Lower leg skin (tissue), 4 donors: ENCODE measurements around the gene LDLRAP1. TPM values are rescaled to one million over a fixed set of nuclear protein-coding genes. Genes with fewer than 3 reads are reported as not detected.

Source experiments
- DNase-seq, 2 donors: peaks; one replicate each; pipeline ENCODE4 v3.0.0-alpha.2; 2019; ENCODE audit warnings: low spot score in 2 of 2
- H3K4me3 ChIP-seq: fragments of 200-600 bp; sonication (generic); 2 replicates; pipeline ENCODE4 v1.5.1; 2017; ENCODE audit warnings: mild to moderate bottlenecking, low read depth; ENCODE audit not compliant: poor library complexity, severe bottlenecking
- POLR2A ChIP-seq, 2 donors: fragments of 450-650 bp; IDR thresholded peaks; one replicate each; pipeline ENCODE4 v1.6.1; 2016 to 2017; ENCODE audit warnings: antibody characterized with exemption in 2 of 2, mild to moderate bottlenecking in 1 of 2, moderate library complexity in 1 of 2
- WGBS, 2 donors: methylation state at CpG; one replicate each; pipeline ENCODE4 v1.1.5; 2018; 5-methylcytosine and 5-hydroxymethylcytosine counted together
- intact Hi-C: fragments of 100-400 bp; cut with DNase I; formaldehyde crosslinking; loops from one replicate; pipeline ENCODE4 v1.15.0; 2023; ENCODE audit warnings: low total_unique reads
- total RNA-seq, 4 donors: library from RNA; depleted of rRNA; stranded (reverse); fragments of >200 nt; gene quantifications; one replicate each; pipeline ENCODE4 v1.1.0, GENCODE V29; 2016
- TF ChIP-seq, protein P1 (sequence below), 3 donors: fragments of 450-650 bp; IDR thresholded peaks; one replicate each; pipeline ENCODE4 v1.5.1; 2016; ENCODE audit warnings: antibody characterized with exemption in 3 of 3, mild to moderate bottlenecking in 3 of 3, moderate library complexity in 2 of 3

LDLRAP1 gene
- total RNA-seq, 4 donors from 2014 or later = 26.9 to 36.7 (median 27.2) TPM

DNA sequence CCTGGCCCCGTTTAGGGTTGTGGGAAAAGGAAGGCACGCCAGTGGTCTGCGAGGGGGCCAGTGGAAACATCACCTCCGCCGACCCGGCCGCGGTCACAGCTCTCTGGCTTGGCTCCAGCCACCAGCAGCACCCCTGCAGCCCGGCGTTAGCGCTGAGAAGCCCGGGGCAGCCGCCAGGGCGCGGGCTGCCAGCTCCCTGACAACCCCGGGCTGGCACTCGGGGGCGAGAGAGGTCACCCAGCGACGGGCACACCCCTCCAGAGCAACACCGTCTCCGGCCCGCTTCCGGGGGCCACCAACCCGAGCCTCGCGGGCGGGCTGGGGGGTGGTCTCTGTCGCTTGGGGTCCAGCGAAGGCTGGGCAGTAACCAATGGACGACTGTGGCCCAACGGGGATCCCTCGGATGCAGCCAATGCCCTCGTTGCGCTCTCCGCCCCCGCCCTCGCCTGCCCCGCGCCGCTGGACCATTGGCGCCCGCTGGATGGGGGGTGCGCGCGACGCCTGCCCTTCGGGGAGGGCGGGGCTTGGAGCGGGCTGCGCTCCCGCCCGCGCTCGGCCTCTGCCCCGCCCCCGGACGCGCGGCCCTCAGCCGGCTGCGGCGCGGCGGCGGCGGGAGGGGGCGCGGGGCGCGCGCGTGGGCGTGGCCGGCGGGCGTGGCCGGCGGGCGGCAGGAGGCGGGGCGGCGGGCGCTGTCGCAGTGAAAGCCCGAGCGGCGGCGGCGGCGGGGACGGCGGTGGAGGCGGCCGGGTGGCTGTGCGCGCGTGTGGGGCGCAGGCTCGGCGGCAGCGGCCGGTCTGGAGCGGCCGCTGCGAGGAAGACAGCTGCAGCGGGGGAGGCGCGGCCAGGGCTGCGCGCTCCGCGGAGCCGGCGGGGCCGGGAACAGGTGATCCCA, 72.9 kb downstream of the LDLRAP1 start, which contains the start of gene MAN1C1:
TSS of gene MAN1C1 (plus strand) at position 697 of the 892 bp plus-strand sequence. CDS start 1,007 bp downstream, outside the sequence.
- peak; percentile 68 to 95 for DNase-seq
- H3K4me3 ChIP-seq = peak within 1 kb of the TSS; percentile 73
- no peak for TF ChIP-seq POLR2A (IDR thresholded peaks at IDR 0.05)
- TF ChIP-seq, protein P1, sequence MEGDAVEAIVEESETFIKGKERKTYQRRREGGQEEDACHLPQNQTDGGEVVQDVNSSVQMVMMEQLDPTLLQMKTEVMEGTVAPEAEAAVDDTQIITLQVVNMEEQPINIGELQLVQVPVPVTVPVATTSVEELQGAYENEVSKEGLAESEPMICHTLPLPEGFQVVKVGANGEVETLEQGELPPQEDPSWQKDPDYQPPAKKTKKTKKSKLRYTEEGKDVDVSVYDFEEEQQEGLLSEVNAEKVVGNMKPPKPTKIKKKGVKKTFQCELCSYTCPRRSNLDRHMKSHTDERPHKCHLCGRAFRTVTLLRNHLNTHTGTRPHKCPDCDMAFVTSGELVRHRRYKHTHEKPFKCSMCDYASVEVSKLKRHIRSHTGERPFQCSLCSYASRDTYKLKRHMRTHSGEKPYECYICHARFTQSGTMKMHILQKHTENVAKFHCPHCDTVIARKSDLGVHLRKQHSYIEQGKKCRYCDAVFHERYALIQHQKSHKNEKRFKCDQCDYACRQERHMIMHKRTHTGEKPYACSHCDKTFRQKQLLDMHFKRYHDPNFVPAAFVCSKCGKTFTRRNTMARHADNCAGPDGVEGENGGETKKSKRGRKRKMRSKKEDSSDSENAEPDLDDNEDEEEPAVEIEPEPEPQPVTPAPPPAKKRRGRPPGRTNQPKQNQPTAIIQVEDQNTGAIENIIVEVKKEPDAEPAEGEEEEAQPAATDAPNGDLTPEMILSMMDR (IDR thresholded peaks at IDR 0.05) = no peak
- intact Hi-C loops = loop anchor here (5.0 kb wide), 1 partner anchor 181 kb away; no protein-coding TSS in a partner anchor
- WGBS, 2 donors = 0 to 2% methylated on average over 13 to 53 of the region's 116 CpGs

DNA sequence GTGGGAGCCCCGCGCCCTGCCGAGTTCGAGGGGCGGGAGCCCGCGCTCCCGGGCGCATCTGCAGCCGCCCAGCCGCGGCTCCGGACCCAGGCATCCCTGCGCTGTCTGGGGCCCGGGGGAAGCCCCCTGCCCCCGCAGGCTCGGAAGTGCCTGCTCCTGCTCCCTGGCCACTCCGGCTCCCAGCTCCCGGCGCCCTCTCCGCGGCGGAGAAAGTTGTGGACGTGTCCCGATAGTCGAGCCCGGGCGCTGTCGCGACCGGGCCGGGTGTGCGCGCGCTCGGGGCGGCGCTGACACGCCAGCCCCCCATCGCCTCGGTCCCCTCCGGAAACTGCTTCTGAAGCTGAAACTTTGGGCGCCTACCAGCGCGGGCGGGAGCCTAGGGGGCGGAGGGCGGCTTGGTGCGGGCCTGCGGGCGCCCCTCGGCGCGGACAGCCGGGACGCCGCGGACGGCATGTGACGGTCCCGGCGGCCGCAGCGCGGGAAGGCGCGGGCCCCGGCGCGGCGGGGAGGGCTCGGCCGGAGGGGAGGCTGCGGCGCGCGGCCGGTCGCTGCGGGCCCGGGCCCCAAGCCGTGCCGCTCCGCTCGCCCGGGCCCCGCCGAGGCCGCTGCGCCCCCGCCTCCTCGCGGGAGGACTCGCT, 73.7 kb downstream of the LDLRAP1 start:
- DNase-seq = peak in 1 of 2 donors; percentile 86
- 0 to 3% methylated on average over 39 of the region's 94 CpGs for WGBS, 2 donors
- H3K4me3 ChIP-seq = peak overlapping the region; percentile 73
- no peak for TF ChIP-seq POLR2A (IDR thresholded peaks at IDR 0.05)
- TF ChIP-seq, protein P1 (IDR thresholded peaks at IDR 0.05) = no peak
- intact Hi-C loops = loop anchor here (5.0 kb wide), 1 partner anchor 180 kb away; no protein-coding TSS in a partner anchor

DNA sequence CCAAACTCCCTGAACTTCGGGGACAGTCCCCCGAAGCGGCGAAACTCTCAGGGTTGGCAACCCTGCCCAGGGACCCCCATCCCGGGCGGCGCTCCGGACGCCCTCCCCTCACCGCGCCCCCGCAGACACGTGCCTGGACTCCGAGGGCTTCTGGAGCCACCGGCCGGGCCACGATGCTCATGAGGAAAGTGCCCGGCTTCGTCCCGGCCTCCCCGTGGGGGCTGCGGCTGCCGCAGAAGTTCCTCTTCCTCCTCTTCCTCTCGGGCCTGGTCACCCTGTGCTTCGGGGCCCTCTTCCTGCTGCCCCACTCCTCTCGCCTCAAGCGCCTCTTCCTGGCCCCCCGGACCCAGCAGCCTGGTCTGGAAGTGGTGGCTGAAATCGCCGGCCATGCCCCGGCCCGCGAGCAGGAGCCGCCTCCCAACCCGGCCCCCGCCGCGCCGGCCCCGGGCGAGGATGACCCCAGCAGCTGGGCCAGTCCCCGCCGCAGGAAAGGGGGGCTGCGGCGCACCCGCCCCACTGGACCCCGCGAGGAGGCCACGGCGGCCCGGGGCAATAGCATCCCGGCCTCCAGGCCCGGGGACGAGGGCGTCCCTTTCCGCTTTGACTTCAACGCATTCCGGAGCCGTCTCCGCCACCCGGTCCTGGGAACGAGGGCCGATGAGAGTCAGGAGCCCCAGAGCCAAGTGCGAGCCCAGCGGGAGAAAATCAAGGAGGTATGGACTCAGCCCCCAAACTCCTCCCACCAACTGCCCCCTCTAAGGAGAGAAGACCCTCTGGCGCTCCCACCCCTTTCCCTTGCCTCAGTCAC, 74.4 kb downstream of the LDLRAP1 start:
- TF ChIP-seq, protein P1 (IDR thresholded peaks at IDR 0.05) = no peak
- TF ChIP-seq POLR2A (IDR thresholded peaks at IDR 0.05) = no peak
- intact Hi-C loops = loop anchor here (5.0 kb wide), 1 partner anchor 179 kb away; no protein-coding TSS in a partner anchor
- H3K4me3 ChIP-seq = peak overlapping the region; percentile 14
- 7 to 15% methylated on average over 25 to 46 of the region's 66 CpGs for WGBS, 2 donors
- peak in 1 of 2 donors; percentile 87 for DNase-seq

DNA sequence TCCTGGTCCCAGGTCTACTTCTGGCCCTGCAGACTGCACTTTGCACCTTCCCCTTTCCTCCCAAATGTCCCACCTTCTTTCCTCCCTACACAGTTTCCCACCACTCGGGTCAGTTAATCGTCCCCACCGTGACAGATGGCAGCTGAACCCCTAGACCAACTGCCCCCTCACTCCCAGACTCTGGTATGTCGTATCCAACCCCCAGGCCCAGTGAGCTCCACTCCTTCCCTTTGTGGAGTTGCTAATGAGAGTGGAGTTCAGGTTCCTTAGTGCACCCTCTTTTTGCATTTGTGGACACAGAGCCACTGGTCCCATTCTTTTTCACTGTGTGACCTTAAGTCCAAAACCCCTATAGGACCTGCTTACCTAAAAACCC, 75.0 kb downstream of the LDLRAP1 start:
- no peak overlapping the region for H3K4me3 ChIP-seq
- TF ChIP-seq, protein P1 (IDR thresholded peaks at IDR 0.05) = no peak
- TF ChIP-seq POLR2A (IDR thresholded peaks at IDR 0.05) = no peak
- intact Hi-C loops = loop anchor here (5.0 kb wide), 1 partner anchor 179 kb away; no protein-coding TSS in a partner anchor
- DNase-seq = peak in 1 of 2 donors; percentile 80
- WGBS, 2 donors = 42 to 61% methylated on average over 4 of the region's 4 CpGs

Other genes starting within 250 kb of the LDLRAP1 start
- 10 to 100 TPM; 63.5 to 89.7 (median 77.2) TPM for gene TMEM50A, start 205.3 kb upstream of the LDLRAP1 start, total RNA-seq
- gene RHCE, start 122.8 kb upstream of the LDLRAP1 start, total RNA-seq = 1 to 10 TPM in 1 of 4 donors, under 1 TPM in 2, not detected in 1; 0.16 to 1.4 (median 0.61) TPM
- gene MACO1, start 112.7 kb upstream of the LDLRAP1 start, total RNA-seq = 10 to 100 TPM; 14.2 to 20.4 (median 16.4) TPM
- gene MAN1C1, start 73.2 kb downstream of the LDLRAP1 start, total RNA-seq = 1 to 10 TPM; 5.9 to 7.3 (median 6.6) TPM